KOPT-K1 (cell line): ENCODE results near the gene AUTS2.

Source experiments
- H3K27ac ChIP-seq: fragments of 200-600 bp; sonication (generic); 2 replicates; pipeline ENCODE4 v1.5.1; 2016; ENCODE audit warnings: antibody characterized with exemption, mild to moderate bottlenecking, low read depth, low read length; ENCODE audit not compliant: poor library complexity, severe bottlenecking
- H3K36me3 ChIP-seq: fragments of 200-600 bp; sonication (generic); 2 replicates; pipeline ENCODE4 v1.5.1; 2017; ENCODE audit warnings: antibody characterized with exemption, mild to moderate bottlenecking, low read length, moderate library complexity; ENCODE audit not compliant: insufficient read depth
- H3K9me3 ChIP-seq: fragments of 200-600 bp; sonication (generic); 2 replicates; pipeline ENCODE4 v1.5.1; 2017; ENCODE audit warnings: antibody characterized with exemption, low read length, mild to moderate bottlenecking; ENCODE audit not compliant: insufficient read depth, poor library complexity, severe bottlenecking

Gene AUTS2

GRCh38 chr7:70153933-70154332 lies 555.7 kb downstream of the AUTS2 start:
- H3K36me3 ChIP-seq: no peaks in the 10 kb centered on the region
- H3K27ac ChIP-seq: no peak overlapping the region
- no peaks in the 10 kb centered on the region for H3K9me3 ChIP-seq

- H3K36me3 ChIP-seq: no peaks in the 10 kb centered on the region
- no peak overlapping the region for H3K27ac ChIP-seq
Measured at GRCh38 chr7:70154521-70155180, 556.4 kb downstream of the AUTS2 start.

DNA sequence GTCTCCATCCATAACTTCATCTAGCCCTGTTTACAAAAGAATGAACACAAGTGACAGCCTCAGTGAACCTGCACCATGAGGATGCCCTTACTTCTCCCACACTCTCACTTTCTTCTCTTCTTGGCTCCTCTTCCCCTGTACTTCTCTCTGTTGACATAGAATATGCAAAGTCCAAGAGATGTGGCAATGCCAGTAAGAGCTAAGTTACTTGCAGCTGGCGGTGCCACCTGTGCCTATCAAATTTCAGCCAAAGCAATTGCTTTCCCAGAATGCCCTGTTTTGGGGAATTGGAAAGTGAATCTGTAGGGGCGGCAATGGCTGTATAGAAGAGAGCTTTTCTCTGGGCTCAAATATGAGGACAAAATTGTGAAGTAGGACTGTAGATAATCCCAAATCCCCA lies 557.8 kb downstream of the AUTS2 start:
- Histone ChIP-seq H3K36me3 (no peaks in the 10 kb centered on the region), H3K9me3 (no peaks in the 10 kb centered on the region), H3K27ac (no peak overlapping the region)

More at GRCh38 chr7:70154521-70155180, 556.4 kb downstream of the AUTS2 start:
- H3K9me3 ChIP-seq: no peaks in the 10 kb centered on the region

DNA sequence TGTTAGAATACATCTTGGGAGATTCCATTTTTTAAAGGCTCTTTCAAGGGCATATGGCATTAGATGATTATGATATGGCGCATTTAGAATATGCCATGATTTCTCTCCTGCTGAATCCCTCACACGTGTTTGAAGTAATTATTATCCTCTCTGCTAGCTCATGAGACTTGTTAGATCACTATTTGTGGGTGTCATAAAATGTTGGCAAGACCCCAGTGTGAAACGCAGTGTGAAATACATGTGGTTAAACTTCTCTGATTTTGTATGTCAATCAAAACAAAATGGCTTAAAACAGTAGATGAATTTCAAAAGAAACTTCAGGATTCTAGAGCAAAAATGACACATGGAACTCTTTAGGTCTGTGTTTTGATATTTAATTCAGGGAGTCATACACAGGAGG lies 560.8 kb downstream of the AUTS2 start:
- Histone ChIP-seq H3K9me3 (no peaks in the 10 kb centered on the region), H3K27ac (no peak overlapping the region), H3K36me3 (no peaks in the 10 kb centered on the region)

GRCh38 chr7:70165477-70166170 lies 567.3 kb downstream of the AUTS2 start:
- Histone ChIP-seq H3K9me3 (peaks cover 5% of the 10 kb centered on the region), H3K36me3 (no peaks in the 10 kb centered on the region), H3K27ac (no peak overlapping the region)

GRCh38 chr7:70171369-70171920 lies 573.2 kb downstream of the AUTS2 start:
- Histone ChIP-seq H3K36me3 (no peaks in the 10 kb centered on the region), H3K9me3 (peaks cover 5% of the 10 kb centered on the region), H3K27ac (no peak overlapping the region)

DNA sequence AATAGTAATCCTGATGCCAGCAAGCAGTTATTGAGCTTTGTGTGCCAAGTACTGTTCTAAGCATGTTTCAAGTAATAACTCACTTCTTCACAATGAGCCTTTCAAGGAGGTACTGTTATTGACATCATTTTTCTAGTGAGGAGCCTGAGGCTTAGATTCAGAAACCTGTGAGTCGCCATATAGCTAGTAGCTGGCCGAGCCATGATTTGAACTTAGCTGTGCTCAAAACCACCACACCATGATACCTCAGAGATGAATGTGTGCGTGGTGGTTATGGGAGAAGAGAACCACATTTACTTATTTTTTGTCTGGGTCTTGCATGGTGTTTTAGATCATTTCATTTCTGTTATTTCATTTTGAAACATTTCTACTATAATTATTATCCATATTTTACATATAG lies 578.9 kb downstream of the AUTS2 start:
- Histone ChIP-seq H3K27ac (no peak overlapping the region), H3K36me3 (no peaks in the 10 kb centered on the region), H3K9me3 (no peaks in the 10 kb centered on the region)

DNA sequence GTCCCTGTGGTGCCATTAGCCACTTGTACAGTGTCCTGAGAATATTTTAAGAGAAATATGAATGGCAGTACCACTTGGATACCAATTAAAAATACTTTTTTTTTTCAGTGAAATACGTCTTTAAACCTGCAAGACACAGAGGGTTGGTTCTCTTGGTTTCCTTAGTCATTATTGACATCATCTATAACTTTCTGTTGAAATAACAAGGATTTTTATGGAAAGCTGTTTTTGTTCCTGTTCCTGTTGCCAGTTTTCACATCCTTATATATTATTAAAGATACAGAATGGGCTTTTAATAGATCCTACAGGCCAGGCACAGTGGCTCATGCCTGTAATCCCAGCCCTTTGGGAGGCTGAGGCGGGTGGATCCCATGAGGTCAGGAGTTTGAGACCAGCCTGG lies 579.9 kb downstream of the AUTS2 start:
- H3K36me3 ChIP-seq: no peaks in the 10 kb centered on the region
- H3K9me3 ChIP-seq: no peaks in the 10 kb centered on the region
- H3K27ac ChIP-seq: no peak overlapping the region

DNA sequence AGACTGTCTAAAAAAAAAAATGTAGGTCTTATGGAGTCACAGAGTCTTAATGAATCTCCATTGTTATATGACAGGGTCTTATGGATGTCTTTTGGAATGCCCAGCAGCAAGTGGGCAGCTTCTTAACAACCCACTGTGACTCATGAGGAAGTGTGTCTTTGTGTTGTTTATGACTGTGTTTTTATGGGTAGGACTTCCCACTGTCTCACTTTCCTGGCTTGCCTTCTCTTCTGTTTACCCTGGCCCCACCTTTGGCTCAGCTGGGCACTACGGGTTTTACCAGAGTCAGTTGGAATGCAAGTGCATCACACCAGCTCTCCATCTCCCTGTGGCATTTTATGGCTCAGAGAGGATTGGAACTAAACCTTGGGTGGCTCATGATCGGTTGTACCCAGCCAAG lies 580.5 kb downstream of the AUTS2 start:
- H3K36me3 ChIP-seq: no peaks in the 10 kb centered on the region
- H3K9me3 ChIP-seq: no peaks in the 10 kb centered on the region
- H3K27ac ChIP-seq: no peak overlapping the region

- Histone ChIP-seq H3K36me3 (no peaks in the 10 kb centered on the region), H3K27ac (no peak overlapping the region), H3K9me3 (no peaks in the 10 kb centered on the region)
Measured at GRCh38 chr7:70182521-70182920, 584.2 kb downstream of the AUTS2 start.

DNA sequence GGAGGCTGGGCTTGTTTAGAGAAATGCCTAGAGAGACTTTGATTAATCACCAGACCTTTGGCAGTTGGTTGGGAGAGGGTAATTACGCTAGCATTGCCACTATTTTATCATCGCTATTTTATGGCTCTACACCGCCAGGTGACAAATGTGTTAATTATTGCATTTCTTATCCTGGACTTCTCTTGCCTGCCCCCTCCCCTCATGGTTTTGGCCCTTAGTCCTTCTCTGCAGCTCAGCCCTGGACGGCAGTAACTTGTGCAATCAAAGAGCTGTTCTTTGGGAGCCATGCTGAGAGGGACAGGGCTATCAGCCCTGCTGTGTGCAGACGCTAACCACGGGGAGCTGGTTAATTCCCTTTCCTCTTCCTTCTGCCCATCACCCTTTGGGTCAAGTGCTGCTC lies 585.0 kb downstream of the AUTS2 start:
- no peak overlapping the region for H3K27ac ChIP-seq
- no peaks in the 10 kb centered on the region for H3K36me3 ChIP-seq
- H3K9me3 ChIP-seq: no peaks in the 10 kb centered on the region

DNA sequence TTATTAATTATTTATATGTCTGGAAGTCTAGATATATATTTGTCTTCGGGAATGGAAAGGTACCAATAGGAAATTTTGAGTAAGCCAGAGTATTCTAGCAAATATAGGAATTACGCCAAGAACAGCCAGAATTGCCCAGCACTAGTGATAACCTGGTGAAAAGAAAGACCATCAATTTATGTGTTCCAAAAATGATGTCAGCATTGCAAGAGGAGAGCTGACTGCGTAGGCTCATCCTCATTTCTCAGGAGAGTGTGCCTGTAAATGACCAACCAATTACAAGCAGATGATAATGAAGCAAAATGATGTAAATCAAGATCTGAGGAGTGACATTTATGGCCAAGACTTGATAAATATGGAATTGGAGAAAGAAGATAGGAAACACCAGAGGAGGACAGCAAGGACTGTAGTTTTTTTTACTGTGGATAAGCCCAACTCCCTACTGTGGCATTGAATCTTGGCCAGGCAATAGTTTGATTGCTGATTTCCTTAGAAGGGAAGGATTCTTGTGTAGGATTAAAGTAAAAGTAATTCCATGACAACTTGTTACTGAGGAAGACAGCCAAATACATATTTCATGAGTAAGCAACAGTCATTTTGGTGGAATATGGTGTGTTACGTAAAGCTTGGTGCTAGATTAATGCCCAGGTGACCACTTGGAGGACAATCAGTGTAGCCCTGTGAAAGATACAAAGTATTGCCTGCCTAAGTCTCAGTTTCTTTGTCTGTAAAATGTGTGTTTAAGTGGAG lies 590.8 kb downstream of the AUTS2 start:
- Histone ChIP-seq H3K27ac (no peak overlapping the region), H3K36me3 (no peaks in the 10 kb centered on the region), H3K9me3 (no peaks in the 10 kb centered on the region)

- H3K36me3 ChIP-seq: no peaks in the 10 kb centered on the region
- no peaks in the 10 kb centered on the region for H3K9me3 ChIP-seq
- no peak overlapping the region for H3K27ac ChIP-seq
Measured at GRCh38 chr7:70189776-70190175, 591.5 kb downstream of the AUTS2 start.

DNA sequence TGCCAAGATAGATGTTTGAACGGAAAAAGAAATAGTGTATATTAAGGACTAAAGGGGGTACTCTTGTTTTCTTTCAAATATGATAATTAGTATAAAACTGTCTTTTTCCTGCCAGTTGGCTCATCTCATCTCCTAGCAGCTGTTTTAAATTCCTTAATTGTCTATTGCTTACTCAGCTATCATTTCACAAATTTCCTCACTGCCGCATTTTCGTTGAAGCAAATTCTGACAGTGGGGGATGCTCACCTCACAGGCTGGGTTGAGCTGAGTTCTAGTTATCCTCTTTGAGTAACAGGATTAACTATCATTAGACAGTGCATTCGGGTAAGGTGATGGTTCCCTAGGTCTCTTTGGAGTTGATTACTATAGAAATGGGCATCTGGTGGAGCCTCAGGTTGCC lies 592.0 kb downstream of the AUTS2 start:
- no peak overlapping the region for H3K27ac ChIP-seq

GRCh38 chr7:70193514-70193913 lies 595.2 kb downstream of the AUTS2 start:
- no peaks in the 10 kb centered on the region for H3K9me3 ChIP-seq

More for the DNA sequence above, 592.0 kb downstream of the AUTS2 start:
- Histone ChIP-seq H3K36me3 (no peaks in the 10 kb centered on the region), H3K9me3 (no peaks in the 10 kb centered on the region)

More at GRCh38 chr7:70193514-70193913, 595.2 kb downstream of the AUTS2 start:
- Histone ChIP-seq H3K27ac (no peak overlapping the region), H3K36me3 (no peaks in the 10 kb centered on the region)
